HL-60 (cell line): ENCODE data around the gene CARMIL1.

Experiments used
- DNase-seq, 2 experiments: peaks; one replicate each; pipeline ENCODE4 v3.0.0-alpha.2; 2010 to 2020; ENCODE audit warnings: low read depth in 1 of 2, low spot score in 1 of 2
- H3K27ac ChIP-seq: fragments of 250-450 bp; sonication (Bioruptor Pico); replicated peaks from 2 replicates; pipeline ENCODE4 v1.5.1; 2020; ENCODE audit warnings: mild to moderate bottlenecking, moderate library complexity
- H3K27me3 ChIP-seq: fragments of 250-450 bp; sonication (Bioruptor Pico); 2 replicates; pipeline ENCODE4 v1.5.1; 2021; ENCODE audit warnings: mild to moderate bottlenecking, moderate library complexity; ENCODE audit not compliant: insufficient read depth, poor library complexity, severe bottlenecking
- H3K4me3 ChIP-seq: replicated peaks from 2 replicates; pipeline ENCODE4 v1.5.1; 2011; ENCODE audit warnings: mild to moderate bottlenecking, control low read depth, low read length; ENCODE audit not compliant: insufficient read depth
- CTCF ChIP-seq: IDR thresholded peaks from one replicate; pipeline ENCODE4 v1.5.1; 2011; ENCODE audit warnings: low read length, control low read depth, inconsistent platforms; ENCODE audit not compliant: insufficient read depth
- GABPA ChIP-seq: IDR thresholded peaks from 2 replicates; pipeline ENCODE4 v1.6.1; 2012; ENCODE audit warnings: low read depth
- POLR2AphosphoS5 ChIP-seq: IDR thresholded peaks from 2 replicates; pipeline ENCODE4 v1.6.1; 2012; ENCODE audit warnings: low read depth
- REST ChIP-seq: IDR thresholded peaks from 2 replicates; pipeline ENCODE4 v1.6.1; 2012; ENCODE audit warnings: low read depth; ENCODE audit not compliant: insufficient replicate concordance
- SPI1 ChIP-seq: IDR thresholded peaks from 2 replicates; pipeline ENCODE4 v1.6.1; 2012; ENCODE audit warnings: low read depth, mild to moderate bottlenecking, borderline replicate concordance

The CARMIL1 gene

DNA sequence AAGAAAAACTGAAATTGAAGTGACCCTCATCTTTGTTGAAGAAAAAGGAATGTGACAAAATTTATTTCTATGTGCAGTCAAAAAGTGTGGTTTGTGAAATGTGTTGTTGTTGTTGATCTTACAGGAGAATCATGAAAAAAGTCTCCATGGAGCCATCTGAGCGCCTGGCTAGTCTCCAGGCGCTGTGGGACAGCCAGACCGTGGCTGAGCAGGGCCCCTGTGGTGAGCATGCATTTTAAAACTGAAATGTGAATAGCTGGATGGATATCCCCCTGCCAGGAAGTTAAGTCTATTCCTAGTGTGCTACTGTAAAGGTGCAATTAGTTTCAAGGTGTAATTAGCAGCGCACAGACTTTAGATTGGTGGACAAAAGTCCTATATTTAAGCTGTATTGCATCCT, 170.6 kb downstream of the CARMIL1 start:
- H3K4me3 ChIP-seq: no peak overlapping the region
- no peak for DNase-seq
- no peak for TF ChIP-seq SPI1
- no peak for TF ChIP-seq REST
- no peak for TF ChIP-seq POLR2AphosphoS5
- no peak for TF ChIP-seq GABPA
- TF ChIP-seq CTCF: no peak
- H3K27ac ChIP-seq: no peak overlapping the region
- H3K27me3 ChIP-seq: peaks cover 2% of the 10 kb centered on the region

DNA sequence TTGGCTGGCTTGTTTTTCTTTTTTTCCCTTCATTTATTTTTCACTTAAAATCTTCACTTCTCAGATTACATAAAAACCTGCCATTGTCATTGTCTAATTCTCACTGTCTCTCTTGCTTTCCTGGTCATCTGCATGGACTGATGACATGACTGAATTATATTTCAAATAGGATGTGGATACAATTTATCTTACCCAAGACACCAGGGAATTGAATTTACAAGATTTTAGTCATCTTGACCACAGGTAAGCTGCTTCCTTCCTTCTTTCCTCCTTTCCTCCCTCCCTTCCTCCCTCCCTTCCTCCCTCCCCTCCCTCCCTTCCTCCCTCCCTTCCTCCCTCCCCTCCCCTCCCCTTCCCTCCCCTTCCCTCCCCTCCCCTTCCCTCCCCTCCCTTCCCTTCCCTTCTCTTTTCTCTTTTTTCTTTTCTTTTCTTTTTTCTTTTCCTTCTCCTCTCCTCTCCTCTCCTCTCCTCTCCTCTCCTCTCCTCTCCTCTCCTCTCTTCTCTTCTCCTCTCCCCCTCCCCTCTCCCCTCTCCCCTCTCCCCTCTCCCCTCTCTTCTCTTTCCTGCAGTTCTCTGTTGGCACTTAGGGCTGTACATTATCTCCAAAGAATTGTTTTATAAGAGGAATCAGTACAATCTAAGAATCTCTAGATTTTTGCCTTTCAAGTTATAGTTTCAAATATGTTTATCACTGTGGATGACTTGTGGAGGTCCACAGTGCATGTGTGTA, 171.5 kb downstream of the CARMIL1 start:
- no peak for DNase-seq
- Histone ChIP-seq H3K27ac (no peak overlapping the region), H3K4me3 (no peak overlapping the region), H3K27me3 (peaks cover 2% of the 10 kb centered on the region)
- TF ChIP-seq SPI1: no peak
- no peak for TF ChIP-seq REST
- TF ChIP-seq GABPA: no peak
- TF ChIP-seq POLR2AphosphoS5: no peak
- TF ChIP-seq CTCF: no peak

GRCh38 chr6:25452031-25452430, 172.9 kb downstream of the CARMIL1 start:
- H3K4me3 ChIP-seq: no peak overlapping the region
- H3K27me3 ChIP-seq: peaks cover 2% of the 10 kb centered on the region
- no peak for TF ChIP-seq POLR2AphosphoS5
- TF ChIP-seq REST: no peak
- no peak for DNase-seq
- H3K27ac ChIP-seq: no peak overlapping the region

- Histone ChIP-seq H3K4me3 (no peak overlapping the region), H3K27ac (no peak overlapping the region), H3K27me3 (peaks cover 2% of the 10 kb centered on the region)
- no peak for DNase-seq
- TF ChIP-seq GABPA: no peak
- no peak for TF ChIP-seq POLR2AphosphoS5
- no peak for TF ChIP-seq SPI1
- TF ChIP-seq CTCF: no peak
- TF ChIP-seq REST: no peak
These were observed 174.1 kb downstream of the CARMIL1 start for GRCh38 chr6:25453288-25453687.
